BJ (cell line): ENCODE measurements around the gene TMEM239. TPM values are rescaled to one million over a fixed set of nuclear protein-coding genes. Genes with fewer than 3 reads are reported as not detected.
"Not testable (repeated sequence)": the region's sequence is repeated elsewhere in the genome, so short reads cannot be mapped to it uniquely, and the experiment has no call there.

Source experiments
- CTCF ChIA-PET: fragments of 350-600 bp; formaldehyde crosslinking; extraction: SDS; loops from one replicate; lab custom pipeline; 2021; ENCODE audit warnings: antibody characterized with exemption, inconsistent platforms; lab: Yijun Ruan, JAX
- POLR2A ChIA-PET: fragments of 300-600 bp; sonication (Branson Sonifier 250); formaldehyde crosslinking; extraction: SDS; loops from one replicate; lab custom pipeline; 2021; ENCODE audit warnings: antibody characterized with exemption; lab: Charles Lee
- DNase-seq: peaks from one replicate; pipeline ENCODE4 v3.0.0-alpha.2; 2011; ENCODE audit warnings: low read depth
- H3K27me3 ChIP-seq: 2 replicates; pipeline ENCODE4 v1.6.0; 2011; ENCODE audit warnings: low read length; ENCODE audit not compliant: control insufficient read depth, insufficient read depth
- H3K36me3 ChIP-seq: 2 replicates; pipeline ENCODE4 v1.5.1; 2011; ENCODE audit warnings: low read length; ENCODE audit not compliant: control insufficient read depth, insufficient read depth
- H3K4me3 ChIP-seq: 2 replicates; pipeline ENCODE4 v1.5.1; 2011; ENCODE audit warnings: low read depth, mild to moderate bottlenecking, control low read depth, low read length
- polyA plus RNA-seq: library from polyadenylated mRNA; depleted of rRNA; stranded (reverse); fragments of >200 nt; gene quantifications from 2 replicates; pipeline ENCODE4 v1.2.3, GENCODE V29; 2011
- TF ChIP-seq, protein P1 (sequence below): IDR thresholded peaks from 2 replicates; pipeline ENCODE4 v1.5.1; 2011; ENCODE audit warnings: low read depth, mild to moderate bottlenecking, control low read depth, inconsistent platforms, low read length, moderate library complexity; ENCODE audit not compliant: insufficient read depth

Gene TMEM239
- polyA plus RNA-seq, 1 experiment: not detected

DNA sequence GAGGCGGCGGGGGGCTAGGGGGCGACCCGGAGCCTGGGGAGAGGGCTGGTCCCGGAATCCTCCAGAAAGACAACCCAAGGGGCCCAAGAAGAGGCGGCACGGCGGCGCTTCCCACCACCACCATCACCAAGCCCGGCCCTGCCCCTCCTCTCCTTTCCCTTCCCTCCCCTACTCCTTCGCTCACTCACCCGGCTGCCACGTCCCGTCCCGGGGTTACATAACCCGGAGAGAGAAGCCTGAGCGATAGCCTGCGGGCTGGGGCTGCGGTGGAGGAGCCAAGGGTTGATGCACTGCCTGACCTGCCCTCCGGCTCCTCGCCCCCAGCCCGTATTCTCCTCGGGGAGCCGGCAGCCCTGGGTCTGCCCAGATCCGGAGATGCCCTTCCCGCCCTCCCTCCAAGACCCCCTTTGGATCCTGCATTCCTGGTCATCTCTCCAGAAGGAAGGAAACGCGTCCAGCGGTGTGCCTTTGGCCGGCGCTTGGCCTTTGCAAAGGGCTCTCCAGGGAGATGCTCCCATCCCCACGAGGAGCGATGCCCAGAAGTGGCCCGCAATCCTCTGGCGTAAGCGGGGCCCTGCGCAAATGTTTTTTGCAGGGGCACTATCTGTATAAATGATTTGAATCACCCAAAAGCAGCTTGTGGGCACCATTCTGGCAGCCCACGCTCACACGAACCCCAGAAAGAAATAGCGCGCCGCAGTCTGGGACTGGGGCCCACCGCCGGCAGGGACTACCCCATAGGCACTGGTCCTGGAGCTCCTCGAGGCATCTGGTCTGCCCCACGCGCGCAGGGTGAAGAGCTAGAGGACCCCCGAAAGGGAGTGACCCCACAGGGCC is 11.1 kb upstream of the TMEM239 start:
- POLR2A ChIA-PET: no interaction called here

DNA sequence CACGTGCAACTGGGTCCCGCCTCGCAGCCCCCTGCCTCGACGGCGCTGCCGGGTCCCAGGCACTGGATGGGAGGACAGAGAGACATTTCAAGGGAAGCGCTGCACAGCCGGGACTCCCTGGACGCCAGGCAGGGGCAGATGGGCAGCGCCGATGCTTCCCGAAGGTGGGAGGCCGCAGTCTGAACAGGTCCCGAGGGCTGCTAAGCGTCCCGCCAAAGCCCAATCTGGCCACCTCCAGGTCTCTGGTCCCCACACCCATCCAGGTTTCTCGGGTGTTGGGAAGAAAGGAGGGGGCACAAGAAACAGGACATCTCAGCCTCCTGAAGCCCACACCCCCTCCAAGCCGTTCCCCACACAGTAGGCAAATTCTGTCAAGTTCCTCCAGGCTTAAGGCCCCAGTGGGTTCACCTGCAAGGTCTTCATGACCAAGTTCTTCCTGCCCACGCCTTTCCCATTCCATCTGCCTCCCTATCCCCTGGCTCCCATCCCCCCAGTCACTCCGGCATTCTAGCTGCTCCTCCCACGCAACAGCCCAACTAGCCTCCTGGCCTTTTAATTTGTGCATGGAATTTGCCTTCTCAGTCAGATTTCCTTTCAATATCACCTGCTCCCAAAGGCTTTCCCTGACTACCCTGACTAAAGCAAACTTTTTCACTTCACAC is 10.3 kb upstream of the TMEM239 start:
- CTCF ChIA-PET: no interaction called here
- TF ChIP-seq, protein P1, sequence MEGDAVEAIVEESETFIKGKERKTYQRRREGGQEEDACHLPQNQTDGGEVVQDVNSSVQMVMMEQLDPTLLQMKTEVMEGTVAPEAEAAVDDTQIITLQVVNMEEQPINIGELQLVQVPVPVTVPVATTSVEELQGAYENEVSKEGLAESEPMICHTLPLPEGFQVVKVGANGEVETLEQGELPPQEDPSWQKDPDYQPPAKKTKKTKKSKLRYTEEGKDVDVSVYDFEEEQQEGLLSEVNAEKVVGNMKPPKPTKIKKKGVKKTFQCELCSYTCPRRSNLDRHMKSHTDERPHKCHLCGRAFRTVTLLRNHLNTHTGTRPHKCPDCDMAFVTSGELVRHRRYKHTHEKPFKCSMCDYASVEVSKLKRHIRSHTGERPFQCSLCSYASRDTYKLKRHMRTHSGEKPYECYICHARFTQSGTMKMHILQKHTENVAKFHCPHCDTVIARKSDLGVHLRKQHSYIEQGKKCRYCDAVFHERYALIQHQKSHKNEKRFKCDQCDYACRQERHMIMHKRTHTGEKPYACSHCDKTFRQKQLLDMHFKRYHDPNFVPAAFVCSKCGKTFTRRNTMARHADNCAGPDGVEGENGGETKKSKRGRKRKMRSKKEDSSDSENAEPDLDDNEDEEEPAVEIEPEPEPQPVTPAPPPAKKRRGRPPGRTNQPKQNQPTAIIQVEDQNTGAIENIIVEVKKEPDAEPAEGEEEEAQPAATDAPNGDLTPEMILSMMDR: no peak
- no peak for DNase-seq
- POLR2A ChIA-PET: no interaction called here
- Histone ChIP-seq H3K27me3 (peaks cover 31% of the 10 kb centered on the region), H3K36me3 (no peaks in the 10 kb centered on the region), H3K4me3 (no peak overlapping the region)

More for the DNA sequence above, 11.1 kb upstream of the TMEM239 start:
- no peaks in the 10 kb centered on the region for H3K36me3 ChIP-seq
- DNase-seq: no peak
- TF ChIP-seq, protein P1: no peak
- H3K4me3 ChIP-seq: no peak overlapping the region
- CTCF ChIA-PET: interaction anchor here (1.2 kb wide), 1 partner anchor 13 kb away, joined by 3 read pairs; no protein-coding TSS in a partner anchor
- peaks cover 35% of the 10 kb centered on the region for H3K27me3 ChIP-seq

GRCh38 chr20:2806351-2806701 is 9.8 kb upstream of the TMEM239 start:
- TF ChIP-seq, protein P1: no peak
- peaks cover 26% of the 10 kb centered on the region for H3K27me3 ChIP-seq
- H3K4me3 ChIP-seq: no peak overlapping the region
- POLR2A ChIA-PET: no interaction called here
- no peaks in the 10 kb centered on the region for H3K36me3 ChIP-seq
- CTCF ChIA-PET: no interaction called here
- DNase-seq: no peak

DNA sequence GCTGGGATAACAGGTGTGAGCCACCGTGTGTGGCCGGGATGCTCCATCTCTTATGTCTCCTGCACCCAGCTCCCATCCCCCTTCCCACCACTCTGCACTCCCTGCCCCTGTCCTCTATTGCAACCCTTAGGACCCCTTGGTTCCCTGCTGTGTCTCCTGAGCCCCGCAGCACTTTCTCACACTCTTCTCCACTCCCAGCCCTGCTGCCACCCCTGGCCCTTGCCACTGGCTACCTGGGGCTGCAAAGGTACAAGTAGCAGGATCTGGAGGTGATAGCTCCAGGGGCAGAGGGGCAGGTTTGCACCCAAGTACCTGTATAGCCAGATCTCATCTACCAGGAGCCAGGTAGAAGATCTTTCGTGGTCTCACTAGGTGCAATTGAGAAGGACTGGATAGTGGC is 9.1 kb upstream of the TMEM239 start:
- H3K4me3 ChIP-seq: no peak overlapping the region
- TF ChIP-seq, protein P1: no peak
- ChIA-PET POLR2A (no interaction called here), CTCF (no interaction called here)
- H3K36me3 ChIP-seq: no peaks in the 10 kb centered on the region
- peaks cover 22% of the 10 kb centered on the region for H3K27me3 ChIP-seq
- no peak for DNase-seq

- H3K27me3 ChIP-seq: peaks cover 19% of the 10 kb centered on the region
- POLR2A ChIA-PET, H3K36me3 ChIP-seq, DNase-seq, H3K4me3 ChIP-seq: not testable (repeated sequence)
- CTCF ChIA-PET: interaction anchor here (0.7 kb wide), 1 partner anchor 57 kb away, joined by 3 read pairs; no protein-coding TSS in a partner anchor
Measured at GRCh38 chr20:2807929-2808328, 8.2 kb upstream of the TMEM239 start.
